Sigmoid colon (tissue), 4 donors: ENCODE data around the gene SSPN.

Experiments
- POLR2AphosphoS5 ChIP-seq, 4 donors: sonication (generic); formaldehyde crosslinking; IDR thresholded peaks; one replicate each; pipeline ENCODE4 v1.6.1; 2017; ENCODE audit warnings: antibody characterized with exemption in 4 of 4
- TF ChIP-seq, protein P1 (sequence below), 4 experiments: fragments of 450-650 bp in 3 of 4; fragments of 200-600 bp in 1 of 4; IDR thresholded peaks; one replicate each; pipeline ENCODE4 v1.5.1; 2016 to 2019; ENCODE audit warnings: antibody characterized with exemption in 4 of 4, mild to moderate bottlenecking in 3 of 4, moderate library complexity in 2 of 4

DNA sequence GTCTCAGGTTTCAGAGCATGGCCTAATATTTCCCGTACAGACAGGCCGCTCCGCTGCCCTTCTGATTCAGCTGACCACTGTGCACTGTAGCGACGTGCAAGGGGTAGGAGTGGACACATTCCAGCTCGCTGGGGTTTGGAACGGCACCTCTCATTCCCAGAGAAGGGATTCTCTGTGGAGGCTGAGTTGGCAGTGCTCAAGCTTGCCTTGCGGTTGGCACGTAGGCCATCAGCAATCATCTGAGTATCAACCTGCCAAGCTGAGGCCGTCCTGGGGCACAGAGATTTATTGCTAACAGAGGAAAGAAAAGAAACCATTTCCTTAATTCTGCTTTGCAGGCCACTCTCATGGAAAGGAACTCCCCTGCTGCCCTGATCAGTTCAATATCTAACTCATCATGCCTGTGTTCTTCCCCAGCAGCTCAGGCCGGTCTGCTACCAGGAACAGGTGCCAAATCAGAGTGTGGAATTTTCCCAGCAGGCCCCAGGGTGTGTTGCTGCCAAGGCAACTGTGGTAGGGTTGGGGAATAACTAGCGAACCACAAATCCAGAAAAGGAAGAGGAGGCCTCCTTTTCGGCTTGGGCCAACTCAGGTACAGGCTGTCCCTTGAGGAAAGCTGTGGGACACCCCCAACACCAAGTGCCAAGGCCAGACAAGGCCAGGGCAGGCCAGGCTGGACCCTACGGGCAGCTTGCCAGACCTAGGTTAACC, 92.5 kb downstream of the SSPN start:
- TF ChIP-seq, protein P1, sequence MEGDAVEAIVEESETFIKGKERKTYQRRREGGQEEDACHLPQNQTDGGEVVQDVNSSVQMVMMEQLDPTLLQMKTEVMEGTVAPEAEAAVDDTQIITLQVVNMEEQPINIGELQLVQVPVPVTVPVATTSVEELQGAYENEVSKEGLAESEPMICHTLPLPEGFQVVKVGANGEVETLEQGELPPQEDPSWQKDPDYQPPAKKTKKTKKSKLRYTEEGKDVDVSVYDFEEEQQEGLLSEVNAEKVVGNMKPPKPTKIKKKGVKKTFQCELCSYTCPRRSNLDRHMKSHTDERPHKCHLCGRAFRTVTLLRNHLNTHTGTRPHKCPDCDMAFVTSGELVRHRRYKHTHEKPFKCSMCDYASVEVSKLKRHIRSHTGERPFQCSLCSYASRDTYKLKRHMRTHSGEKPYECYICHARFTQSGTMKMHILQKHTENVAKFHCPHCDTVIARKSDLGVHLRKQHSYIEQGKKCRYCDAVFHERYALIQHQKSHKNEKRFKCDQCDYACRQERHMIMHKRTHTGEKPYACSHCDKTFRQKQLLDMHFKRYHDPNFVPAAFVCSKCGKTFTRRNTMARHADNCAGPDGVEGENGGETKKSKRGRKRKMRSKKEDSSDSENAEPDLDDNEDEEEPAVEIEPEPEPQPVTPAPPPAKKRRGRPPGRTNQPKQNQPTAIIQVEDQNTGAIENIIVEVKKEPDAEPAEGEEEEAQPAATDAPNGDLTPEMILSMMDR (IDR thresholded peaks at IDR 0.05), result no peak
- no peak for TF ChIP-seq POLR2AphosphoS5 (IDR thresholded peaks at IDR 0.05)
